ENCODE measurements around the gene SRD5A1. TPM values are rescaled to one million over a fixed set of nuclear protein-coding genes. Genes with fewer than 3 reads are reported as not detected.

Gene SRD5A1
- total RNA-seq, 1 donor from 2014 or later = 16.2 TPM

GRCh38 chr5:6626508-6626907, 6.7 kb upstream of the SRD5A1 start:
- Histone ChIP-seq H2AFZ (replicated peaks) (no peak overlapping the region), H3K4me3 (no peak overlapping the region), H3K27ac (no peak overlapping the region), H3F3A (ENCODE audit: low read depth) (no peaks in the 10 kb centered on the region), H3K9ac (no peak overlapping the region), H3K36me3 (no peaks in the 10 kb centered on the region), H3K79me2 (ENCODE audit: low read depth) (peaks cover 99% of the 10 kb centered on the region), H3K27me3 (no peaks in the 10 kb centered on the region), H4K20me1 (ENCODE audit: low read depth) (peaks cover 41% of the 10 kb centered on the region), H3K4me1 (peaks cover under 1% of the 10 kb centered on the region), H3K4me2 (no peak overlapping the region), H3K9me3 (ENCODE audit: low read depth) (no peaks in the 10 kb centered on the region)
- no peak for DNase-seq (ENCODE audit: low spot score)
- H3K27me3 Mint-ChIP-seq (ENCODE audit: insufficient read depth, low read depth) = no peaks in the 10 kb centered on the region
- peaks cover 2% of the 10 kb centered on the region for H3K9me3 Mint-ChIP-seq
- TF ChIP-seq CTCF (IDR thresholded peaks at IDR 0.05) (no peak), EZH2phosphoT487 (IDR thresholded peaks at IDR 0.05) (no peak), EZH2 (IDR thresholded peaks at IDR 0.05) (no peak)
- peaks cover 8% of the 10 kb centered on the region for H3K4me1 Mint-ChIP-seq
- H3K36me3 Mint-ChIP-seq = peaks cover 52% of the 10 kb centered on the region
- no peak overlapping the region for H3K4me3 Mint-ChIP-seq
- no peak overlapping the region for H3K27ac Mint-ChIP-seq

- H3K9ac ChIP-seq = no peak overlapping the region
- peaks cover 21% of the 10 kb centered on the region for H3K4me1 Mint-ChIP-seq
- no peaks in the 10 kb centered on the region for H3K9me3 ChIP-seq (ENCODE audit: low read depth)
- peak overlapping the region; percentile 92 for H3K4me3 Mint-ChIP-seq
- H3K27me3 Mint-ChIP-seq (ENCODE audit: insufficient read depth, low read depth) = peaks cover 2% of the 10 kb centered on the region
- H3K79me2 ChIP-seq (ENCODE audit: low read depth) = peaks cover 89% of the 10 kb centered on the region
- H3K36me3 Mint-ChIP-seq = peaks cover 17% of the 10 kb centered on the region
- no peaks in the 10 kb centered on the region for H3K9me3 Mint-ChIP-seq
- H4K20me1 ChIP-seq (ENCODE audit: low read depth) = peaks cover 60% of the 10 kb centered on the region
- H3F3A ChIP-seq (ENCODE audit: low read depth) = no peaks in the 10 kb centered on the region
- no peak for DNase-seq (ENCODE audit: low spot score)
- peaks cover 10% of the 10 kb centered on the region for H3K4me1 ChIP-seq
- no peak overlapping the region for H3K27ac ChIP-seq
- no peaks in the 10 kb centered on the region for H3K36me3 ChIP-seq
- H3K27ac Mint-ChIP-seq = no peak overlapping the region
- TF ChIP-seq CTCF (IDR thresholded peaks at IDR 0.05) (no peak), EZH2phosphoT487 (IDR thresholded peaks at IDR 0.05) (no peak), EZH2 (IDR thresholded peaks at IDR 0.05) (no peak)
- peak overlapping the region; percentile 97 for H3K4me2 ChIP-seq
- no peak overlapping the region for H2AFZ ChIP-seq (replicated peaks)
- H3K27me3 ChIP-seq = no peaks in the 10 kb centered on the region
- peak overlapping the region; percentile 71 for H3K4me3 ChIP-seq
Observed at GRCh38 chr5:6631441-6631840, 1.8 kb upstream of the SRD5A1 start.

- peaks cover 15% of the 10 kb centered on the region for H3K36me3 Mint-ChIP-seq
- H3K4me2 ChIP-seq = peak overlapping the region; percentile 97
- H3K4me3 Mint-ChIP-seq = peak overlapping the region; percentile 92
- peak overlapping the region; percentile 81 for H3K9ac ChIP-seq
- no peaks in the 10 kb centered on the region for H3K27me3 ChIP-seq
- peaks cover 58% of the 10 kb centered on the region for H4K20me1 ChIP-seq (ENCODE audit: low read depth)
- TF ChIP-seq EZH2phosphoT487 (IDR thresholded peaks at IDR 0.05) (no peak), CTCF (IDR thresholded peaks at IDR 0.05) (peak; percentile 10)
- peak overlapping the region; percentile 75 for H2AFZ ChIP-seq (replicated peaks)
- peak overlapping the region; percentile 58 for H3K27ac Mint-ChIP-seq
- H3F3A ChIP-seq (ENCODE audit: low read depth) = no peaks in the 10 kb centered on the region
- no peak for DNase-seq (ENCODE audit: low spot score)
- H3K27ac ChIP-seq = peak overlapping the region; percentile 94
- H3K27me3 Mint-ChIP-seq (ENCODE audit: insufficient read depth, low read depth) = peaks cover 5% of the 10 kb centered on the region
- peaks cover 81% of the 10 kb centered on the region for H3K79me2 ChIP-seq (ENCODE audit: low read depth)
- H3K4me3 ChIP-seq = peak overlapping the region; percentile 71
- H3K4me1 ChIP-seq = peaks cover 10% of the 10 kb centered on the region
- no peaks in the 10 kb centered on the region for H3K9me3 Mint-ChIP-seq
- no peaks in the 10 kb centered on the region for H3K9me3 ChIP-seq (ENCODE audit: low read depth)
- no peaks in the 10 kb centered on the region for H3K36me3 ChIP-seq
- peaks cover 31% of the 10 kb centered on the region for H3K4me1 Mint-ChIP-seq
Observed at GRCh38 chr5:6632324-6632887, 834 bp upstream of the SRD5A1 start.

Data from neural progenitor cell (in vitro differentiated cells).